ENCODE results near the gene RNF31. TPM values are rescaled to one million over a fixed set of nuclear protein-coding genes. Genes with fewer than 3 reads are reported as not detected.

RNF31 gene
- total and polyA plus RNA-seq, 8 donors, result 53.2 to 523 (median 78.7) TPM

DNA sequence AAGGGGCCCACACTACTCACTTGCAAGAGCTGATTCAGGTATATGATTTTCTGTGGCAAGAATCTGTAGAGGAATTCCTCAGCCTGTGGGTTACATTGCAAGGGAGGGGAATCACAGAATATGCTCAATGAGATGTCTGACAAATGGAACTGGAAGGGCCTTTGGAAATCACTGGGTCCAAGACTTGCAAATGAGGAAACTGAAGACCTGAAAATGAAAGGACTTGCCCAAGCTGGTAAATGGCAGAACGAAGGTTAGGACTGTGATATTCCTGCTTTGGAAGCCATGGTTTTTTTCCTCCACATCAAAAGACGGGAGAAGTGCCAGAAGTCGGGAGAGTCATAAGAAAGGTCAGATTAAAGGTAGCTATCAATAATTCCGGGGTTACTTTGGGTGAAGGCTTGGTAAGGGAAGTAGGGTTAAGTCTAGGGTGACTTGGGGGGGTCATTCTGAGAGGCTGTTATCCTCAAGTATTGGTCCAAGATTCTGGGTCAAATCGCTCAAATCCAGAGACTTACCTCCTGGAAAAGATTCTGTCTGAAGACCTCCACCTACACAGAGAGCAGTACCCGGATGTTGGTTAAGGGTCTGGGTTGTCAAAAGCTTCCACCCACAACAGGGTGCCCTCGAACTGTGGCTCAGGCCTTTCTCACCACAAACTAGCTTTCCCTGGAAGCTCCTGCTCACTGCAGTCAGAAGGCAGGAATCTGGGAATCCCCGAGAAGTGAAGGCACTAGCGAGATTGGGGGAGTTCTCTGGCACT lies 1.4 kb upstream of the RNF31 start:
- peaks cover 10 to 40% (median 37%) of the 10 kb centered on the region in 4 donors for H3K36me3 ChIP-seq
- H3K4me3 ChIP-seq, result peak overlapping the region; percentile 76 to 96 (median 88)
- no peaks in the 10 kb centered on the region for H3K9me3 ChIP-seq
- no peaks in the 10 kb centered on the region for H3K27me3 ChIP-seq
- peak overlapping the region; percentile 91 to 98 (median 97) for H3K27ac ChIP-seq
- no peak for DNase-seq
- WGBS, 5 donors, result 4 to 10% (median 7%) methylated on average over 6 to 9 of the region's 9 CpGs
- intact Hi-C loops (cut with DNase I; ENCODE audit: low total_unique reads), result no loop called here
- H3K4me1 ChIP-seq, result peaks cover 31 to 70% (median 57%) of the 10 kb centered on the region in 4 donors
- TF ChIP-seq, protein P1, sequence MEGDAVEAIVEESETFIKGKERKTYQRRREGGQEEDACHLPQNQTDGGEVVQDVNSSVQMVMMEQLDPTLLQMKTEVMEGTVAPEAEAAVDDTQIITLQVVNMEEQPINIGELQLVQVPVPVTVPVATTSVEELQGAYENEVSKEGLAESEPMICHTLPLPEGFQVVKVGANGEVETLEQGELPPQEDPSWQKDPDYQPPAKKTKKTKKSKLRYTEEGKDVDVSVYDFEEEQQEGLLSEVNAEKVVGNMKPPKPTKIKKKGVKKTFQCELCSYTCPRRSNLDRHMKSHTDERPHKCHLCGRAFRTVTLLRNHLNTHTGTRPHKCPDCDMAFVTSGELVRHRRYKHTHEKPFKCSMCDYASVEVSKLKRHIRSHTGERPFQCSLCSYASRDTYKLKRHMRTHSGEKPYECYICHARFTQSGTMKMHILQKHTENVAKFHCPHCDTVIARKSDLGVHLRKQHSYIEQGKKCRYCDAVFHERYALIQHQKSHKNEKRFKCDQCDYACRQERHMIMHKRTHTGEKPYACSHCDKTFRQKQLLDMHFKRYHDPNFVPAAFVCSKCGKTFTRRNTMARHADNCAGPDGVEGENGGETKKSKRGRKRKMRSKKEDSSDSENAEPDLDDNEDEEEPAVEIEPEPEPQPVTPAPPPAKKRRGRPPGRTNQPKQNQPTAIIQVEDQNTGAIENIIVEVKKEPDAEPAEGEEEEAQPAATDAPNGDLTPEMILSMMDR (IDR thresholded peaks at IDR 0.05), result no peak
- no peak for TF ChIP-seq POLR2AphosphoS5 (IDR thresholded peaks at IDR 0.05)
- TF ChIP-seq EP300 (IDR thresholded peaks at IDR 0.05), result no peak
- no peak for TF ChIP-seq POLR2A (IDR thresholded peaks at IDR 0.05)

DNA sequence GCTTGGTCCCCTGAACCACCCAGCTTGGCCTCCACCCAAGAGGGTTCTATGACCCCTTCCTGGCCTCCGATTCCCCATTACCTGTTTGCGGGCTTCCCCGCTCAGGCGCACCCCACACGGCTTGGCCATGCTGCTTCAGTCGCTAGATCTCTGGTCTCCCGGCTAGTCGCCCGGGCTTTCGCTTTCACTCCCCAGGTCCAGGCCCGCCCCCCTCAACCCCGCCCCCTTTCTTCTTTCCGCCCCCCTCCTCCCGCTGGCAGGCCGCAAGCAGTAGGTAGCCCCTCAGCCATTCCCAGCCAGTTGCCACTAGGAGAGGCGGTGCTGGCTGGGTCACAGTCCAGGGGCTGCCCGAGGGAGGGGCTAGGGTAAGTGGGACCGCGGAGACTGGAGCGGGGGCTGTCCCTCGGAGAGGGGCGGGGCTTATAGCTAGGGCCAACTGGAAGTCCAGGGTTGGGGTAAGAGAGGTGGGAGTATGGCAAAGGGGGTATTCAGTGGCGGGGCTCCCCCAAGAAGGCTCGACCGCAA lies 783 bp upstream of the RNF31 start, which contains the start of gene PSME2:
PSME2 (minus strand) TSS at position 158 of the 525 bp plus-strand sequence; CDS start at position 129, 29 bp downstream.
- Histone ChIP-seq H3K4me3 (peak within 1 kb of the TSS; percentile 76 to 96 (median 88)), H3K27me3 (no peaks in the 10 kb centered on the region), H3K36me3 (peaks cover 16 to 46% (median 43%) of the 10 kb centered on the region in 4 donors), H3K4me1 (peaks cover 31 to 69% (median 55%) of the 10 kb centered on the region in 4 donors), H3K27ac (peak within 1 kb of the TSS; percentile 91 to 98 (median 97)), H3K9me3 (no peaks in the 10 kb centered on the region)
- intact Hi-C loops (cut with DNase I; ENCODE audit: low total_unique reads), result no loop called here
- WGBS, 5 donors, result 0 to 2% (median 1%) methylated on average over 24 to 25 of the region's 25 CpGs
- TF ChIP-seq POLR2AphosphoS5 (IDR thresholded peaks at IDR 0.05) (peak in 2 of 3 donors; percentile 70 to 72), POLR2A (IDR thresholded peaks at IDR 0.05) (no peak)
- DNase-seq, result peak; percentile 95 to 98

GRCh38 chr14:24147761-24148428 lies 597 bp downstream of the RNF31 start:
- WGBS, 5 donors, result 3 to 8% (median 5%) methylated on average over 18 to 29 of the region's 29 CpGs
- Histone ChIP-seq H3K4me1 (peaks cover 25 to 57% (median 43%) of the 10 kb centered on the region in 4 donors), H3K27me3 (no peaks in the 10 kb centered on the region), H3K36me3 (peaks cover 22 to 59% (median 57%) of the 10 kb centered on the region in 4 donors), H3K9me3 (no peaks in the 10 kb centered on the region), H3K27ac (peak overlapping the region; percentile 91 to 98 (median 97)), H3K4me3 (peak overlapping the region; percentile 76 to 96 (median 88))
- TF ChIP-seq, protein P1 (IDR thresholded peaks at IDR 0.05), result no peak
- no peak for TF ChIP-seq POLR2AphosphoS5 (IDR thresholded peaks at IDR 0.05)
- no peak for TF ChIP-seq EP300 (IDR thresholded peaks at IDR 0.05)
- TF ChIP-seq POLR2A (IDR thresholded peaks at IDR 0.05), result no peak
- no peak for DNase-seq
- intact Hi-C loops (cut with DNase I; ENCODE audit: low total_unique reads), result no loop called here

GRCh38 chr14:24149302-24149969 lies 2.1 kb downstream of the RNF31 start:
- Histone ChIP-seq H3K36me3 (peaks cover 20 to 61% (median 58%) of the 10 kb centered on the region in 4 donors), H3K9me3 (no peaks in the 10 kb centered on the region), H3K27ac (no peak overlapping the region), H3K27me3 (no peaks in the 10 kb centered on the region), H3K4me3 (no peak overlapping the region), H3K4me1 (peaks cover 25 to 49% (median 41%) of the 10 kb centered on the region in 4 donors)
- TF ChIP-seq, protein P1 (IDR thresholded peaks at IDR 0.05), result no peak
- TF ChIP-seq POLR2A (IDR thresholded peaks at IDR 0.05) (no peak), POLR2AphosphoS5 (IDR thresholded peaks at IDR 0.05) (no peak), EP300 (IDR thresholded peaks at IDR 0.05) (no peak)
- 93 to 97% (median 95%) methylated on average over 3 of the region's 3 CpGs for WGBS, 5 donors
- intact Hi-C loops (cut with DNase I; ENCODE audit: low total_unique reads), result no loop called here
- DNase-seq, result no peak
